Measurements from ENCODE around the gene PAPOLG. TPM values are rescaled to one million over a fixed set of nuclear protein-coding genes. Genes with fewer than 3 reads are reported as not detected.

Gene PAPOLG
- total RNA-seq, 4 donors from 2014 or later, result 11.7 to 19.5 (median 15.7) TPM

GRCh38 chr2:60739156-60739555, 16.9 kb upstream of the PAPOLG start:
- 82% methylated on average over 3 of the region's 6 CpGs; no CpG with 5 or more reads in 1 of the 2 donors for WGBS, 2 donors (ENCODE audit: low coverage in 1 of 2)
- H3K4me1 ChIP-seq, result no peaks in the 10 kb centered on the region
- TF ChIP-seq EP300 (IDR thresholded peaks at IDR 0.05), result no peak
- no peak for TF ChIP-seq CTCF (IDR thresholded peaks at IDR 0.05)
- TF ChIP-seq POLR2A (IDR thresholded peaks at IDR 0.05), result no peak
- no peak for TF ChIP-seq POLR2AphosphoS5 (IDR thresholded peaks at IDR 0.05)
- peaks cover 43% of the 10 kb centered on the region for H3K27me3 ChIP-seq
- no peak overlapping the region for H3K4me3 ChIP-seq
- no peaks in the 10 kb centered on the region for H3K36me3 ChIP-seq
- H3K9me3 ChIP-seq, result no peaks in the 10 kb centered on the region
- ATAC-seq, result no peak
- no peak overlapping the region for H3K27ac ChIP-seq

- Histone ChIP-seq H3K27ac (no peak overlapping the region), H3K36me3 (no peaks in the 10 kb centered on the region), H3K4me3 (no peak overlapping the region), H3K9me3 (no peaks in the 10 kb centered on the region), H3K4me1 (no peaks in the 10 kb centered on the region), H3K27me3 (peaks cover 42% of the 10 kb centered on the region)
- 84 to 95% methylated on average over 3 to 9 of the region's 11 CpGs for WGBS, 2 donors (ENCODE audit: low coverage in 1 of 2)
- no peak for TF ChIP-seq CTCF (IDR thresholded peaks at IDR 0.05)
- no peak for TF ChIP-seq EP300 (IDR thresholded peaks at IDR 0.05)
- no peak for TF ChIP-seq POLR2A (IDR thresholded peaks at IDR 0.05)
- no peak for TF ChIP-seq POLR2AphosphoS5 (IDR thresholded peaks at IDR 0.05)
- no peak for ATAC-seq
Measured at GRCh38 chr2:60741576-60741975, 14.5 kb upstream of the PAPOLG start.

GRCh38 chr2:60742419-60742818, 13.6 kb upstream of the PAPOLG start:
- no peak overlapping the region for H3K4me3 ChIP-seq
- TF ChIP-seq POLR2A (IDR thresholded peaks at IDR 0.05) (no peak), EP300 (IDR thresholded peaks at IDR 0.05) (no peak), POLR2AphosphoS5 (IDR thresholded peaks at IDR 0.05) (no peak), CTCF (IDR thresholded peaks at IDR 0.05) (no peak)
- H3K4me1 ChIP-seq, result no peaks in the 10 kb centered on the region
- no peak overlapping the region for H3K27ac ChIP-seq
- H3K36me3 ChIP-seq, result no peaks in the 10 kb centered on the region
- 59 to 60% methylated on average over 4 of the region's 4 CpGs for WGBS, 2 donors (ENCODE audit: low coverage in 1 of 2)
- peaks cover 36% of the 10 kb centered on the region for H3K27me3 ChIP-seq
- no peak for ATAC-seq
- no peaks in the 10 kb centered on the region for H3K9me3 ChIP-seq

GRCh38 chr2:60745330-60745729, 10.7 kb upstream of the PAPOLG start:
- Histone ChIP-seq H3K9me3 (no peaks in the 10 kb centered on the region), H3K27me3 (peaks cover 16% of the 10 kb centered on the region), H3K4me1 (no peaks in the 10 kb centered on the region), H3K4me3 (no peak overlapping the region), H3K27ac (no peak overlapping the region), H3K36me3 (no peaks in the 10 kb centered on the region)
- TF ChIP-seq POLR2AphosphoS5 (IDR thresholded peaks at IDR 0.05) (no peak), EP300 (IDR thresholded peaks at IDR 0.05) (no peak), CTCF (IDR thresholded peaks at IDR 0.05) (no peak), POLR2A (IDR thresholded peaks at IDR 0.05) (no peak)
- no peak for ATAC-seq
- WGBS, 2 donors (ENCODE audit: low coverage in 1 of 2), result 62% methylated on average over 3 of the region's 5 CpGs; no CpG with 5 or more reads in 1 of the 2 donors

- TF ChIP-seq EP300 (IDR thresholded peaks at IDR 0.05) (no peak), CTCF (IDR thresholded peaks at IDR 0.05) (no peak), POLR2A (IDR thresholded peaks at IDR 0.05) (no peak), POLR2AphosphoS5 (IDR thresholded peaks at IDR 0.05) (no peak)
- no peak for ATAC-seq
- H3K4me1 ChIP-seq, result no peaks in the 10 kb centered on the region
- H3K4me3 ChIP-seq, result no peak overlapping the region
- 73 to 84% methylated on average over 3 to 5 of the region's 7 CpGs for WGBS, 2 donors (ENCODE audit: low coverage in 1 of 2)
- H3K27ac ChIP-seq, result no peak overlapping the region
- H3K36me3 ChIP-seq, result no peaks in the 10 kb centered on the region
- H3K27me3 ChIP-seq, result peaks cover 16% of the 10 kb centered on the region
- no peaks in the 10 kb centered on the region for H3K9me3 ChIP-seq
Measured at GRCh38 chr2:60745761-60746160, 10.3 kb upstream of the PAPOLG start.
